ENCODE data around the gene ARMC12.

DNA sequence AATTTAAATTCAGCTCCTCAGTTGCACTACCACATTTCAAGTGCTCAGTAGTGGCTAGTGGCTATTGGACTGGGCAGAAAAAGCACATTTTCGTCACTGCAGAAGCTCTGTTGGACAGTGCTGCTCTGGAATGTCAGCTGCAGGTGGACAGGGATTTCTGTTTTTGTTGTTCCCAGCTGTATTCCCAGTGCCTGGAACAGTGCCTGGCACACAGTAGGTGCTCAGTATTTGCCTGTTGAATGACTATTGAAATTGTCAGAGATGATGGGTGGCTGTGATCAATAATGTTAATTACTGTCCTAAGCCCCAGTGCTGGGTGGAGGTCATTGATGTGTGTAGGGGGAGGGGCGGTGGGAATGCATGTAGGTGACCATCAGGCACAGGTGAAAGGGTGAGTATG is 49.4 kb downstream of the ARMC12 start:
- TF ChIP-seq YY1 (IDR thresholded peaks at IDR 0.05; ENCODE audit: insufficient read depth, insufficient read length) (no peak), ZNF274 (IDR thresholded peaks at IDR 0.05; ENCODE audit: low read depth, low read length) (no peak)

All from NT2/D1 (cell line).